NB4 (cell line): ENCODE measurements around the gene RFXAP.

ENCODE experiments used
- DNase-seq: peaks from one replicate; pipeline ENCODE4 v3.0.0; 2010; ENCODE audit warnings: low read depth
- H3K4me3 ChIP-seq: one replicate; pipeline ENCODE4 v1.5.1; 2011; ENCODE audit warnings: mild to moderate bottlenecking, low read depth, low read length, moderate library complexity
- MAX ChIP-seq: IDR thresholded peaks from 2 replicates; pipeline ENCODE4 v1.6.1; 2011; ENCODE audit warnings: low read depth, low read length
- MYC ChIP-seq: IDR thresholded peaks from 2 replicates; pipeline ENCODE4 v1.6.1; 2011; ENCODE audit warnings: low read depth, low read length
- POLR2A ChIP-seq: IDR thresholded peaks from 2 replicates; pipeline ENCODE4 v1.6.1; 2011; ENCODE audit warnings: mild to moderate bottlenecking; ENCODE audit not compliant: insufficient read length; ENCODE audit errors: extremely low read depth
- TF ChIP-seq, protein P1 (sequence below): IDR thresholded peaks from one replicate; pipeline ENCODE4 v1.5.1; 2012; ENCODE audit warnings: low read depth, low read length

RFXAP gene

GRCh38 chr13:36872621-36873020, 53.6 kb downstream of the RFXAP start:
- TF ChIP-seq, protein P1, sequence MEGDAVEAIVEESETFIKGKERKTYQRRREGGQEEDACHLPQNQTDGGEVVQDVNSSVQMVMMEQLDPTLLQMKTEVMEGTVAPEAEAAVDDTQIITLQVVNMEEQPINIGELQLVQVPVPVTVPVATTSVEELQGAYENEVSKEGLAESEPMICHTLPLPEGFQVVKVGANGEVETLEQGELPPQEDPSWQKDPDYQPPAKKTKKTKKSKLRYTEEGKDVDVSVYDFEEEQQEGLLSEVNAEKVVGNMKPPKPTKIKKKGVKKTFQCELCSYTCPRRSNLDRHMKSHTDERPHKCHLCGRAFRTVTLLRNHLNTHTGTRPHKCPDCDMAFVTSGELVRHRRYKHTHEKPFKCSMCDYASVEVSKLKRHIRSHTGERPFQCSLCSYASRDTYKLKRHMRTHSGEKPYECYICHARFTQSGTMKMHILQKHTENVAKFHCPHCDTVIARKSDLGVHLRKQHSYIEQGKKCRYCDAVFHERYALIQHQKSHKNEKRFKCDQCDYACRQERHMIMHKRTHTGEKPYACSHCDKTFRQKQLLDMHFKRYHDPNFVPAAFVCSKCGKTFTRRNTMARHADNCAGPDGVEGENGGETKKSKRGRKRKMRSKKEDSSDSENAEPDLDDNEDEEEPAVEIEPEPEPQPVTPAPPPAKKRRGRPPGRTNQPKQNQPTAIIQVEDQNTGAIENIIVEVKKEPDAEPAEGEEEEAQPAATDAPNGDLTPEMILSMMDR, result no peak
- TF ChIP-seq MYC (no peak), POLR2A (no peak), MAX (no peak)
- DNase-seq, result no peak
- no peak overlapping the region for H3K4me3 ChIP-seq

DNA sequence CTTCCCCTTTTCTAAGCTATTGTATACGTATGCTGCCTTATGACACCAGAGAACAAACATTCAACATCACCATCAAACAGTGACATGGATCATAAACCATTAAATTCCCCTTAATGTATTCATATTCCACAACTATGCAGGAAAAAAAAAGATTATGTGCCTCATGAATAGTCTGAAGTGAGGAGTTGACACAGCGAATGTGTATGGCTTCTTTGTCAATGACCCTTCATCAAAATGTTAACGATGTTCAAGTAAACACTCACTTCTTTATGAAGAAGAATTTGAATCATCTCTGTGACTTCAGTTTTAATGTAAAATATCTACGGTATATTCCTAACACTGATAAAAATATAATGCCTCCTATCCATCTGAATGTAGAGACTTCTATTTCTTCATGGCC, 56.4 kb downstream of the RFXAP start:
- H3K4me3 ChIP-seq, result no peak overlapping the region
- DNase-seq, result no peak
- TF ChIP-seq, protein P1, result no peak
- no peak for TF ChIP-seq MAX
- no peak for TF ChIP-seq POLR2A
- no peak for TF ChIP-seq MYC

DNA sequence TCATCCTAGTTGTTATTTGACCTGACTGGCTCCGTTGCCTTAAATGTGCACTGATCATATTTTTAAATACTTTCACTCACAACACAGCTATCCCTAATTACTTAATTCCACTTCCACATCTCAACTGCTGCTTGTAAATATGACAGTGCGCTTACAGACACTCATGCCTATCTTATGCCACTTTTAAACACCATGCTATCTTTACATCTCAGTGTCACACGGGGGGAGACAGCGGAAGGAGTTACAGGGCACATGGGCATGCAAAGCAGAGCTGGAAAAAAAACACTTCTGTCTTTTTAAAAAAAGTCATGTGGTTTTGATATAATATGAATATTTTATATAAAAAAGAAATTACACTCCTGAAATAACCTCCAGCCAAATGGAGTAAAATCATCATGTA, 56.9 kb downstream of the RFXAP start:
- H3K4me3 ChIP-seq, result no peak overlapping the region
- TF ChIP-seq, protein P1, result no peak
- no peak for TF ChIP-seq POLR2A
- no peak for DNase-seq
